Nephron progenitor cell (in vitro differentiated cells): ENCODE measurements around the gene CDK5.

ENCODE experiments used
- DNase-seq: peaks from one replicate; pipeline ENCODE4 v3.0.0; 2021
- H3K27ac Mint-ChIP-seq: 2 replicates; pipeline ENCODE4 v1.8.0; 2021; ENCODE audit warnings: mild to moderate bottlenecking, moderate library complexity, mixed read lengths
- H3K27me3 Mint-ChIP-seq: 2 replicates; pipeline ENCODE4 v1.8.0; 2021; ENCODE audit warnings: mild to moderate bottlenecking, low read depth, mixed read lengths; ENCODE audit not compliant: poor library complexity
- H3K36me3 Mint-ChIP-seq: 2 replicates; pipeline ENCODE4 v1.8.0; 2021; ENCODE audit warnings: low read depth, mixed read lengths
- H3K4me1 Mint-ChIP-seq: 2 replicates; pipeline ENCODE4 v1.8.0; 2021; ENCODE audit warnings: mixed read lengths
- H3K4me3 Mint-ChIP-seq: 2 replicates; pipeline ENCODE4 v1.8.0; 2021; ENCODE audit warnings: mild to moderate bottlenecking, moderate library complexity, mixed read lengths
- H3K9me3 Mint-ChIP-seq: 2 replicates; pipeline ENCODE4 v1.8.0; 2021; ENCODE audit warnings: mild to moderate bottlenecking, moderate library complexity, mixed read lengths
- CTCF ChIP-seq: fragments of 200-600 bp; sonication (generic); IDR thresholded peaks from 2 replicates; pipeline ENCODE4 v1.5.0; 2021; ENCODE audit warnings: antibody characterized with exemption

CDK5 gene

GRCh38 chr7:151071032-151071866, 13.6 kb upstream of the CDK5 start:
- Mint-ChIP-seq H3K4me3 (no peak overlapping the region), H3K36me3 (peaks cover 33% of the 10 kb centered on the region), H3K27ac (no peak overlapping the region), H3K9me3 (no peaks in the 10 kb centered on the region), H3K27me3 (no peaks in the 10 kb centered on the region), H3K4me1 (no peaks in the 10 kb centered on the region)
- TF ChIP-seq CTCF, result no peak
- DNase-seq, result no peak

- Mint-ChIP-seq H3K27ac (no peak overlapping the region), H3K27me3 (no peaks in the 10 kb centered on the region), H3K4me3 (no peak overlapping the region), H3K4me1 (no peaks in the 10 kb centered on the region), H3K9me3 (no peaks in the 10 kb centered on the region), H3K36me3 (peaks cover 26% of the 10 kb centered on the region)
- TF ChIP-seq CTCF, result no peak
- DNase-seq, result no peak
These were observed 12.9 kb upstream of the CDK5 start for GRCh38 chr7:151070574-151070960.

- Mint-ChIP-seq H3K27ac (no peak overlapping the region), H3K27me3 (peaks cover 3% of the 10 kb centered on the region), H3K9me3 (no peaks in the 10 kb centered on the region), H3K4me3 (no peak overlapping the region), H3K36me3 (peaks cover 29% of the 10 kb centered on the region), H3K4me1 (no peaks in the 10 kb centered on the region)
- no peak for DNase-seq
- TF ChIP-seq CTCF, result no peak
These were observed 12.3 kb upstream of the CDK5 start for GRCh38 chr7:151069841-151070573.

GRCh38 chr7:151068069-151068773, 10.5 kb upstream of the CDK5 start:
- DNase-seq, result no peak
- Mint-ChIP-seq H3K4me3 (no peak overlapping the region), H3K36me3 (peaks cover 29% of the 10 kb centered on the region), H3K27me3 (peaks cover 3% of the 10 kb centered on the region), H3K27ac (no peak overlapping the region), H3K4me1 (peaks cover 5% of the 10 kb centered on the region), H3K9me3 (no peaks in the 10 kb centered on the region)
- TF ChIP-seq CTCF, result no peak

GRCh38 chr7:151066273-151066974, 8.7 kb upstream of the CDK5 start:
- TF ChIP-seq CTCF, result no peak
- no peak for DNase-seq
- Mint-ChIP-seq H3K9me3 (no peaks in the 10 kb centered on the region), H3K27ac (no peak overlapping the region), H3K27me3 (peaks cover 5% of the 10 kb centered on the region), H3K4me3 (no peak overlapping the region), H3K36me3 (peaks cover 21% of the 10 kb centered on the region), H3K4me1 (peaks cover 14% of the 10 kb centered on the region)
